Raji (cell line): ENCODE results near the gene STAT4.

Experiments used
- POLR2A ChIP-seq: IDR thresholded peaks from 2 replicates; pipeline ENCODE4 v1.6.1; 2011; ENCODE audit warnings: low read depth, low read length, control low read depth; ENCODE audit not compliant: insufficient read depth

STAT4 gene

GRCh38 chr2:191083540-191083939 lies 67.3 kb downstream of the STAT4 start:
- no peak for TF ChIP-seq POLR2A

- no peak for TF ChIP-seq POLR2A
Observed at GRCh38 chr2:191082321-191082720, 68.5 kb downstream of the STAT4 start.

GRCh38 chr2:191081411-191082155 lies 69.2 kb downstream of the STAT4 start:
- no peak for TF ChIP-seq POLR2A

GRCh38 chr2:191078165-191078867 lies 72.5 kb downstream of the STAT4 start:
- no peak for TF ChIP-seq POLR2A

- no peak for TF ChIP-seq POLR2A
Observed at GRCh38 chr2:191070276-191070675, 80.5 kb downstream of the STAT4 start.

GRCh38 chr2:191069606-191070005 lies 81.2 kb downstream of the STAT4 start:
- TF ChIP-seq POLR2A: no peak

GRCh38 chr2:191066919-191067233 lies 83.9 kb downstream of the STAT4 start:
- no peak for TF ChIP-seq POLR2A

- no peak for TF ChIP-seq POLR2A
Observed at GRCh38 chr2:191066197-191066918, 84.4 kb downstream of the STAT4 start.

- no peak for TF ChIP-seq POLR2A
Observed at GRCh38 chr2:191065785-191066184, 85.0 kb downstream of the STAT4 start.

- no peak for TF ChIP-seq POLR2A
Observed at GRCh38 chr2:191064590-191064989, 86.2 kb downstream of the STAT4 start.

GRCh38 chr2:191063584-191063983 lies 87.2 kb downstream of the STAT4 start:
- no peak for TF ChIP-seq POLR2A

- no peak for TF ChIP-seq POLR2A
Observed at GRCh38 chr2:191061381-191061980, 89.3 kb downstream of the STAT4 start.

GRCh38 chr2:191059308-191059707 lies 91.5 kb downstream of the STAT4 start:
- TF ChIP-seq POLR2A: no peak

- no peak for TF ChIP-seq POLR2A
Observed at GRCh38 chr2:191056228-191056627, 94.6 kb downstream of the STAT4 start.

- TF ChIP-seq POLR2A: no peak
Observed at GRCh38 chr2:191053256-191053655, 97.5 kb downstream of the STAT4 start.
